NAMALWA (cell line): Measurements from ENCODE around the gene NACAD.
"Not testable (repeated sequence)": the region's sequence is repeated elsewhere in the genome, so short reads cannot be mapped to it uniquely, and the experiment has no call there.

ENCODE experiments used
- DNase-seq: peaks from one replicate; pipeline ENCODE4 v3.0.0-alpha.2; 2015; ENCODE audit warnings: low spot score

NACAD gene

DNA sequence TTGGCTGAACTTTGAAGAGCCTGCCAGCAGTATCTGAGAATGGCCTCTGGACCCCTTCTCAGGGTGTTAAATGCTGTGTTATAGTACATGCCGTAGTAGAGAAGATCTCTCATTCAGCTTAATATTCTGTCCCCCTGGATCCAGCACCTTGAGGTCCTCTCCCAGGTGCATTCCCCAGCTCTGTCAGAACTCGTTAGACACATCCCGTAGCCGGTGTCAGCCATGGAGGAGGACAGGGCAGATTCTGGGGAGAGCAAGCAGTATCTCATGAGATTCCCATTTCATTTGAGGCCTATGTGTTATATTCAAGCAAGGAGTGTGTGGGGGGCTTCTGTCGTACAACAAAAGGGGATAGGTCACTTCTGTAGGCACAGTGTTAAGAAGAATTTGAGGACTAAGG is 34.8 kb downstream of the NACAD start:
- no peak for DNase-seq

DNA sequence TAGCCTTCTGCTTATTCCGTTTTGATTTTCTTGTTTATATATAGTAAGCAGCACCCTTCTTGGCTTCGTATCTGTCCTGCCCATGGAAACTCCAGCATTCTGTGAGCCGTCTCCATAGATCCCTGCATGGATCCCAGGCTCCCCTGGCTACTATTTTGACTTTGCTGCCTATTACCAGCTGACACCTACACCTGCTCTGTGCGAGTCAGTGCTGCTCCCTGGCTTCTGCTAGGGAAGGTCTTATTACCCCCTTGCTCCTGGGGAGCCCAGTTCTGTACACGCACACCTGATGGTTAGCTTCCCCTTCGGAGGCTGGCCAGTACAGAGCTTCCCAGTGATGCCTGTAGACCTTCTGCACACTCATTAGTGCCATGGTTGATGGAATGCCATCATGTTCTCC is 35.4 kb downstream of the NACAD start:
- DNase-seq = no peak

DNA sequence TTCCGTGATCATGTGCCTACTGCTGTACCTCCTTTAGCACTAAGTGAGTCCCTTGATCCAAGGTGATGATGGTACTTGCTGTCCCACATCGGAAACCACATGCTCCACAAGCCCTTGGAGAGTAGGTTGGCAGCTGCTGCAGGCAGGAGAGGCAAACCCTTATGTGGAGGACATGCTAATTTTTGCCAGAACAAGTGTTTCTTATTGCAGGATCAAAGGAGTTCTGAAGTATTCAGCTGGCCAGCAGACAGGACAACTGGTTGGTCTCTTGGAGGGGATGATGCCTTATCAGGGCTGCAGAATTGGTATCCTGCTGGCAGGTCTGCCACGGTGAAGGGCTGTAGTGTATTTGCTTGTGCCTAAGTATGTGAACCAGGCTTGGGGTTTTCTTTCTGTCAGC is 36.8 kb downstream of the NACAD start:
- DNase-seq = no peak

DNA sequence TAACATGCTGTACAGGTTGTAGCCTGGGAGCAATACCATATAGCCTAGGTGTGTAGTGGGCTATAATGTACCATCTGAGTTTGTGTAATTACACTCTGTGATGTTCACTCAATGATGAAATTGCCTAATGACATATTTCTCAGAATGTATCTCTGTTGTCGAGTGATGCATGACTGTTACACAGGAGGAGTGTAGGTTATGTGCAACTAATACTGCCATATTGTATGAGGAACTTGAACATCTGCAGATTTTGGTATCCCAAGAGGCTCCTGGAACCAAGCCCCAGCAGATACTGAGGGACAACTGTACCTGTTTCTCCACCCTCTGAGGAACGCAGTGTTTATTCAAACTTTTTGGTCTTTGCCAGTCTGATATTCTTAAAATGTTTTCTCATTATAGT is 38.6 kb downstream of the NACAD start:
- peak; percentile 33 for DNase-seq

DNA sequence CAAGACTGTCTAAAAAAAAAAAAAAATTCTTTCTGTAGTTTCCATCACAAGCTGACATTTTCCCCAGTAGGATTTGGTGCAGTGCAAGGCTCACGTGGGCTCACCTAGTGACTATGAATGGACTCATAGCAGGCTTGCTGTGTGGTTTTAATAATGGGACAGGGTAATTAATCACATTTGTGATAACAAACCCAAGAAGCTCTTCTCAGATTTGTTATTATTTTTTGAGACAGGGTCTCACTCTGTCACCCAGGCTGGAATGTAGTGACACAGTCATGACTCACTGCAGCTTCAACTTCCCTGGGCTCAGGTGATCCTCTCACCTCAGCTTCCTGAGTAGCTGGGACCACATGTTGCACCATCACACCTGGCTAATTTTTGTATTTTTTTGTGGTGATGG is 40.0 kb downstream of the NACAD start:
- no peak for DNase-seq

DNA sequence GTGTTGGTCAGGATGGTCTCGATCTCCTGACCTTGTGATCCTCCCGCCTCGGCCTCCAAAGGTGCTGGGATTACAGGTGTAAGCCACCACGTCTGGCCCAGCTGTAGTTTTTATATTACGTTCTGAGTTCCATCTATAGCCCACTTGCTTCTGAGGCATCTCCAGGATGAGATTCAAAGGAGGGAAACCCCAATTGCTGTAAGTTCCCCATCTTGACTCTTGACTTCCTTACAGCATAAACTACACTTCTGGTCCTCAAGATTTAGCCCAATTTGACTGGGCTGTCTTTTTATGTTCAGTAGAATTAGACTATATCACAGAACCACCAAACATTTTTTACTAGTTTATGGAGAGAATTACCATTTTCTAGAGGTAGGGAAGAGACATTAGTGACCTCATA is 44.4 kb downstream of the NACAD start:
- no peak for DNase-seq

DNA sequence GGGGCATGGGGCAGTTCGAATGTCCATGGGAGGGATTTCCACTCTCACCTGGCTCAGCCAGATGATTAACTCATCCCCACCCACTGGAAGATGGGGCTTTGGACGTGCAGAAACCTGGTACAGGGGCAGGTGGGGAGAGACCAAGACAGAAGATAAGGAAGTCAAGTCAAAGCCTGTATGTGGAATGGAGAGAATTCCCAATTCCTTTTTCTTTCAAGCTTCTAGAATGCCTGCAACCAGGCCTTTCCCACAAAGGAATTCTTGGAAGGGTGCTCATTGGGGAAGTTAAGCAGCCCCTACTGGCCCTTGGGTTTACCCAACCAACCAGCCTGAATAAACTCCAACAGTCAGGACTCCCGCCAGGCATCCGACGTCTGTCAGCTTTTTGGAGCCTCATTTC is 49.7 kb downstream of the NACAD start:
- no peak for DNase-seq

DNA sequence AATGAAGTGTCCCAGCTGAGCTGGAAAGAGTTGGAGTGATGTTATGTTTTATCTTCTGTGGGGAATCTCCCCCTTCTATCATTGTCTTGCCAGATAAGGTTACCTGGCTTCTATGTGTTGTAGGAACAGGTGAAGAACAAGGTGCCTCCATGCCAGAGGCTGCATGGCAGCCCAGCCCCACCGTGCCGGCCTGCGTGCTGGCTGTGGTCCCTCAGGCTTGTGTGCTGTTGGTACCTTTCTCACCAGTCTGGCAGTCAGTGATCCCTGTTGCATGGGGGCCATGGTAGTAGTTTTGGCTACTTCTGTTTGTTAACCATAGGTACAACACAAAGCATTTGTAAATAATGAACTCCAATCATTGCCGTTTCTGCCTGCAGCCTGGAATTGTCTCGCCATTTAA is 50.9 kb downstream of the NACAD start:
- no peak for DNase-seq

DNA sequence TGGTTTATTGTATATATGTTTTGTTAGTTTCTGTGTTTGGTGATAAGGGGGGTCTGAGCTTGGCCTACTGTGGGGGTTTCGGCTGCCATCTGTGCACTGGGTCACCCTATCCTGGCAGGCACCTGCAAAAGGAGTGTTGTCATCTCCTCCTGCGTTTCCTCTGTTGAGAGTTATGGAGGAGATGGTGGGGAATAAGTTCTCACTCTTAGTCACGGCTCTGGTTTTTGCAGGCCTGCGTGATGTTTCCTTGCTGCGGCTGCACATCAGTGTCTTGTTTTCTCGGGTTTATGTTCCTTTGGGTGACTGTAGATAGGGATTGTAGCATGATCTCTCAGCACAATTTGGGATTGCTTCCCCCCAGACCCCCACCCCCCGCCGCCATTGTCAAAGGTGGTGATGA is 52.0 kb downstream of the NACAD start:
- DNase-seq = no peak

DNA sequence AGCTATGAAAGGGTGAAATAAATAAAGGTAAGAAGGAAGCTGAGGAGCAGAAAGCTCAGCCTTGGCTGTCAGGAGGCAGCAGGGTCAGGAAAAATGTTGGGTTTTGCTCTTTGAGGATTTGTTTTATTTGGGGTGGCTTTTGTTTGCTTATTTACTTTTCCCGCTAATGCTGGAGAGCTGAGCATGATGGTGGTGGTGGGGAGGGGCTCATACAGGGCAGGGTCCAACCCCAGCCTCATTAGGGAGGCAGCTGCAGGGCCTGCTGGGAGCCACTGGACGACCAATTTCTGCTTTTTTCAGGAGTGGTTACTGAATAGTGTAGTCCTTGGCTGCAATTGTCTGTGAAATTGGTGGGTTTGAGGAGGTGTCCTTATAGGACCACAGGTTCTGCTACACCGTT is 52.5 kb downstream of the NACAD start:
- no peak for DNase-seq

DNA sequence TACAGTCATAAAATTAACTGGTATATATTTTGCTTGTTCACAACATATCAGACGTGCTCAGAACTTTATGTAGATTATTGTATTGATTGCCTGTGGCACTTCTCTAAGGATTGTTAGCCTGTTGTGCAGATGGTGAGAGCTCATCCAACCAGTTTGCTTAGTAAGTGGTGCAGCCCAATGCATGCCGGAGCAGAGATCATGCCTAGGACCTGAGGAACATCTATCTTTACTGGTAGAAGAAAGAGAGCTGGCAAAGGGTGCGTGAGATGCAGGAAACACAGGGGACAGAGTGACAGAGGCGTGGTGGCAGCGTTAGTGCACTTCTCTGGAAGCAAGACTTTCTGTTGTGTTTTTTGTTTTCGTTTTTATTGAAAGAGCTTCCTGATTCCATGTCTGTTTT is 52.9 kb downstream of the NACAD start:
- DNase-seq = no peak

DNA sequence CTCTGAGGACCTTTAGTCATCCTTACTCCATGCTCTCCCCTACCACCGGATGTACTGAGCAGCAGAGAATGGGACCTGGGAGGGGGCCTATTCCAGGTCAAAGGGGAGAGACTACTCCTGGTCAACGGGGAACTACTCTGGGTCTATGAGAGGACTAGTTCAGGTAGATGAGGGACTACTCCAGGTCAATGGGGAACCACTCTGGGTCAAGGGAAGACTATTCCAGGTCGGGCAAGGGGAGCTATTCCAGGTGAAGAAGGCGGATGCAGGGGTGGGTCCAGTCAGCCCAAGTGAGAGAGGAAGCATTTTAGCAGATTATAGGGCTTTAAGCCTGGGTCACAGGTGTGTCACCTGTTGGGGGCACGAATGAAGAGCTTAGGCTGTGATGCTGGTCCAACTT is 53.4 kb downstream of the NACAD start:
- no peak for DNase-seq

DNA sequence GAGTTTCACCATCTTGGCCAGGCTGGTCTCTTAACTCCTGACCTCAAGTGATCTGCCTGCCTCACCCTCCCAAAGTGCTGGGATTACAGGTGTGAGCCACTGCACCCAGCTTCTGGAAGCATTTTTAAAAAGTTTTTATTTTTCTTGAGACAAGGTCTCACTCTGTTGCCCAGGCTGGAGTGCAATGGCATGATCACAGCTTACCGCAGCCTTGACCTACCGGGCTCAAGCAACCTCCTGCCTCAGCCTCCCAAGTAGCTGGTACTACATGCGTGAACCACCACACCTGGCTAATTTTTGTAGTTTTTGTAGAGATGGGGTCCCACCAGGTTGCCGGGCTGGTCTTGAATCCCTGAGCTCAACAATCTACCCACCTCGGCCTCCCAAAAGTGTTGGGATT is 54.1 kb downstream of the NACAD start:
- not testable (repeated sequence) for DNase-seq

DNA sequence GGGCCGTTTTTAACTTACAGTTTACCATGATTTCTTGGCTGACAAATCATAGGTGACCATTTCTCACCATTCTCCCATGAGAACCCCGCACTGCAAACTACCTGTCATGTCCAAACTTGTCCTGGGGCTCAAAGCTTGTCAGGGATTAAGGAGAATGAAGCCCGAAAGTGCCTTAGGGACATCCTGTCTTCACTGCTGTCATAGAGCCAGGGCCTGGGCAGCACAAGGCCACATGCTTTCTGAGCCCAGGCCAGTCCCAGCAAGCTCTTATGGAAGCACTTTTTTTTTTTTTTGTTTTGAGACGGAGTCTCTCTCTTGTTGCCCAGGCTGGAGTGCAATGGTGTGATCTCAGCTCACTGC is 54.9 kb downstream of the NACAD start:
- no peak for DNase-seq

DNA sequence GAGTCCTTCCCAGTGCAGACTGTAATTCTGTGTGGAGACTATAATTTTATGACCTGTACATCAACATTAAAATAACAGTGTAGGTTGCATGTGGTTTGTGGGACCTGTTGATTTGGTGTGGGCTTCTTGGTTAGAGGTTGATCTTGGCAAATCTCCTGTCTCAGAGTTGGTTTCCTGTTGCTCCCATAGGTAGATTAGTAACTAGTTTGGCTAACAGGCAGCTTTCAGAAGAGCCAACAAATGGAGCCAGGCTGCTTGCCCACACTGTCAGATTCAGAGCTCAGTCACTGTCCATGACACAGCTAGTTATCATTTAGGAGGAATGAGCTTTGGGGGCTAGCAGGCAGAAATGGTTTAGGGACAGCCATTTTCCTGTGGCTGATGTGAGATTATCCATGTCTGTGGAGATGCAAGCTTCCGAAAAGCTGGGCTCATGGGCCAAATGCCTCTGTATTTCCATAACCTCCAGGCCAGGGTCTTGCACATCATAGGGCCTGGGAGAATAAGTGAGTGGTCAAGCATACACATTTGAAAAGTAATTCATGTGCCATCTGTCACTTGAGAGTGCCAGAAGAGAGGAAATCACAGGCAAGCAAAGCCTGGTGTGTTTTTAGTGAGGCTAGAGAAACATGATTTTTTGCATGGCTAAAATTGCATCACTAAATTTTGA is 55.4 kb downstream of the NACAD start:
- no peak for DNase-seq

DNA sequence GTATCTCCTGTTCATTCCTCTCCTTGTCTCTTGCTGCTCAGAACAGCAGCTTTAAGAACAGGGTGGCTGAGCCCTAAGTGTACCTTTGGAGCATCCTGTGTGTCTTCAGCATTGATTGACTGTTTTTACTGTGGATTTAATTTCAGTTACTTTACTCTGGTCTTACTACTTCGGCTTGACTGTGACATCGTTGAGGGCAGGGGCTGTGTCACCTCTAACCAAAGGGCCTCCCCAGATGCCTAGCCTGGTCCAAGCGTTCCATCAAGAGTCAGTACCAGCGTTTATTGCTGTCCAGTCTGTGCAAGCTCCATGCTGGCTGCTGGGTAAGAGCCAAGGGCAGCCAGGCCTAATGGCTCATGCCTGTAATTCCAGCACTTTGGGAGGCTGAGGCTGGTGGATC is 56.3 kb downstream of the NACAD start:
- DNase-seq = no peak

DNA sequence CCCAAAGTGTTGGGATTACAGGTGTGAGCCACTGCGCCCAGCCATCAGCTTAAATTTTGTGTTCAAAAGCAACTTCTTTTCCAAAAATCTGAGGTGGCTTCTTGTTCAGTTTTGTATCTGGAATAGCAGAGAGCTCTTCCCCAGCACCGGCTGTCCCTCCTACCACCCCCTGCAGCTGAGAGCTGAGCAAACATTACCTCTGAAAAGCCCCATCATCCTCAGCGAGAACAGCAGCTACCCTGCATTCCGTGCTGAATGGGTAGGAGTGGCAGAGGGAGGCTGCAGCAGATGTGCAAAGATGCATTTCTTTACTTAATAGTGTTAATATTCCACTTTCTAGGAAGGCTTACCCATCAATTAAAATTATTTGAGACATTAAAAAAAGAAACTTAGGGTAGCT is 56.9 kb downstream of the NACAD start:
- no peak for DNase-seq
